K562 (cell line): ENCODE data around the gene COL4A2. TPM values are rescaled to one million over a fixed set of nuclear protein-coding genes. Genes with fewer than 3 reads are reported as not detected.

Experiments used
- ARID2 ChIP-seq: fragments of 450-650 bp; IDR thresholded peaks from 2 replicates; pipeline ENCODE4 v1.6.1; 2017; ENCODE audit warnings: antibody characterized with exemption, mild to moderate bottlenecking
- ZNF830 ChIP-seq: fragments of 250-450 bp; sonication (Bioruptor Pico); IDR thresholded peaks from 2 replicates; pipeline ENCODE4 v1.5.0; 2021; ENCODE audit warnings: mild to moderate bottlenecking
- polyA plus RNA-seq, 8 experiments: library from polyadenylated mRNA; depleted of rRNA in 4 of 8; stranded (reverse) in 5 of 8; unstranded in 3 of 8; fragments of >200 nt; fragmentation: Nextera tagmentation in 2 of 8; fragmentation: Illumina TruSeq in 1 of 8; extraction: Ambion mirVana in 2 of 8; extraction: Trizol in 1 of 8; gene quantifications; 2 replicates each; pipeline versions ENCODE4 v1.2.1 to v1.2.3, GENCODE V29; 2011 to 2014; ENCODE audit warnings: inconsistent platforms in 1 of 8, missing spikeins in 1 of 8
- total RNA-seq, 7 experiments: library from RNA; depleted of rRNA in 6 of 7; stranded (reverse); fragments of >200 nt in 6 of 7; fragmentation: Illumina TruSeq in 2 of 7; extraction: Trizol in 2 of 7; gene quantifications; 2 replicates each; pipeline versions ENCODE4 v1.2.1 to v1.2.3, GENCODE V29; 2011 to 2021; ENCODE audit warnings: low replicate concordance in 1 of 7
- TF ChIP-seq, protein P1 (sequence below): fragments of 450-650 bp; IDR thresholded peaks from 2 replicates; pipeline ENCODE4 v1.6.1; 2016; ENCODE audit warnings: low read depth

COL4A2 gene
- total and polyA plus RNA-seq, 9 of the 15 experiments (the other 6 are each of a cell fraction or from before 2014, with no cell fraction given) = 0.13 to 15.2 (median 8.1) TPM

DNA sequence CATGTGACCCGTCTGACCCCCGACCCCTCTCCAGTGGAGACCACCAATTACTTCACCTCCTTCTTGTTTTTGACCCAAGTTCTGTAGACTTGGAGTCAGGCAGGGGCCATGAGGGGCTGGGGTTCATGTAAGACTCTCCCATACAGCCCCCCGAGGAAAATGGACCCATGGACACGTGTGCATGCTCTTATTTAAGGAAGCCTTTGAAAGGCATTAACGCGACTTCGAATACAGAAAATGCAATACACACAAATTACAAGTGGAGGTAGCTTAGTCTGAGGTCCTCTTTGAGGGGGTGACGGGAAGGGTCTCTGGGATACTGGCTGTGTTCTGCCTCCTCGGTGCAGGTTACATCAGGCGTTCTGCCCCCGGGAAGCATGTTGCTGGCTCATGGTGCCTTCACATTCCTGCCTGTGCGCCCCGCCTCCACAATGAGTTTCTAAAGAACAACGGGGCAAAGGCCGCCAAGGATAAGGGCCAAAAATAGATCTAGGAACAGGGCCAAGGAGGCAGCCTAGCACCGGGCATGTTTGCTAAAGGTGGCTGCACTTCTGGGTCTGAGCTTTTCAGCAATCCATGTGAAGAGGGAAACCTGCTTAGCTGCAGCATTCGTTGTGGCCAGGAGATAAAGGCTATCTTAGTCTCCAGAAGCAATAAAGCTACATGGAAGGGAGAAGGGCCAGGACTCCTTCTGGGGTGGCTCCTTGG lies 199.9 kb downstream of the COL4A2 start (continued):
- TF ChIP-seq, protein P1, sequence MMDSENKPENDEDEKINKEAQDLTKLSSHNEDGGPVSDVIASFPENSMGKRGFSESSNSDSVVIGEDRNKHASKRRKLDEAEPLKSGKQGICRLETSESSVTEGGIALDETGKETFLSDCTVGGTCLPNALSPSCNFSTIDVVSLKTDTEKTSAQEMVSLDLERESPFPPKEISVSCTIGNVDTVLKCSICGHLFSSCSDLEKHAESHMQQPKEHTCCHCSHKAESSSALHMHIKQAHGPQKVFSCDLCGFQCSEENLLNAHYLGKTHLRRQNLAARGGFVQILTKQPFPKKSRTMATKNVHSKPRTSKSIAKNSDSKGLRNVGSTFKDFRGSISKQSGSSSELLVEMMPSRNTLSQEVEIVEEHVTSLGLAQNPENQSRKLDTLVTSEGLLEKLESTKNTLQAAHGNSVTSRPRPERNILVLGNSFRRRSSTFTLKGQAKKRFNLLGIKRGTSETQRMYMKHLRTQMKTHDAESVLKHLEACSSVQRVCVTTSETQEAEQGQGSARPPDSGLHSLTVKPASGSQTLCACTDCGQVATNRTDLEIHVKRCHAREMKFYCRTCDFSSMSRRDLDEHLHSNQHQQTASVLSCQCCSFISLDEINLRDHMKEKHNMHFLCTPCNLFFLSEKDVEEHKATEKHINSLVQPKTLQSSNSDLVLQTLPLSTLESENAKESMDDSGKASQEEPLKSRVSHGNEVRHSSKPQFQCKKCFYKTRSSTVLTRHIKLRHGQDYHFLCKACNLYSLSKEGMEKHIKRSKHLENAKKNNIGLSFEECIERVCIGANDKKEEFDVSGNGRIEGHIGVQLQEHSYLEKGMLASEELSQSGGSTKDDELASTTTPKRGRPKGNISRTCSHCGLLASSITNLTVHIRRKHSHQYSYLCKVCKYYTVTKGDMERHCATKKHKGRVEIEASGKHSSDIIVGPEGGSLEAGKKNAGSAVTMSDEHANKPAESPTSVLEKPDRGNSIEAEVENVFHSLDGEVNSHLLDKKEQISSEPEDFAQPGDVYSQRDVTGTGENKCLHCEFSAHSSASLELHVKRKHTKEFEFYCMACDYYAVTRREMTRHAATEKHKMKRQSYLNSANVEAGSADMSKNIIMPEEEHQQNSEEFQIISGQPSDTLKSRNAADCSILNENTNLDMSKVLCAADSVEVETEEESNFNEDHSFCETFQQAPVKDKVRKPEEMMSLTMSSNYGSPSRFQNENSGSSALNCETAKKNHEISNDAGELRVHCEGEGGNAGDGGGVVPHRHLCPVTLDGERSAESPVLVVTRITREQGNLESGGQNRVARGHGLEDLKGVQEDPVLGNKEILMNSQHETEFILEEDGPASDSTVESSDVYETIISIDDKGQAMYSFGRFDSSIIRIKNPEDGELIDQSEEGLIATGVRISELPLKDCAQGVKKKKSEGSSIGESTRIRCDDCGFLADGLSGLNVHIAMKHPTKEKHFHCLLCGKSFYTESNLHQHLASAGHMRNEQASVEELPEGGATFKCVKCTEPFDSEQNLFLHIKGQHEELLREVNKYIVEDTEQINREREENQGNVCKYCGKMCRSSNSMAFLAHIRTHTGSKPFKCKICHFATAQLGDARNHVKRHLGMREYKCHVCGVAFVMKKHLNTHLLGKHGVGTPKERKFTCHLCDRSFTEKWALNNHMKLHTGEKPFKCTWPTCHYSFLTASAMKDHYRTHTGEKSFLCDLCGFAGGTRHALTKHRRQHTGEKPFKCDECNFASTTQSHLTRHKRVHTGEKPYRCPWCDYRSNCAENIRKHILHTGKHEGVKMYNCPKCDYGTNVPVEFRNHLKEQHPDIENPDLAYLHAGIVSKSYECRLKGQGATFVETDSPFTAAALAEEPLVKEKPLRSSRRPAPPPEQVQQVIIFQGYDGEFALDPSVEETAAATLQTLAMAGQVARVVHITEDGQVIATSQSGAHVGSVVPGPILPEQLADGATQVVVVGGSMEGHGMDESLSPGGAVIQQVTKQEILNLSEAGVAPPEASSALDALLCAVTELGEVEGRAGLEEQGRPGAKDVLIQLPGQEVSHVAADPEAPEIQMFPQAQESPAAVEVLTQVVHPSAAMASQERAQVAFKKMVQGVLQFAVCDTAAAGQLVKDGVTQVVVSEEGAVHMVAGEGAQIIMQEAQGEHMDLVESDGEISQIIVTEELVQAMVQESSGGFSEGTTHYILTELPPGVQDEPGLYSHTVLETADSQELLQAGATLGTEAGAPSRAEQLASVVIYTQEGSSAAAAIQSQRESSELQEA = no peak
- TF ChIP-seq ARID2 = no peak
- TF ChIP-seq ZNF830 (CRISPR knock-in tag) = no peak
- TF ChIP-seq, all 486 proteins: peak for 107
